ENCODE results near the gene C1orf21. TPM values are rescaled to one million over a fixed set of nuclear protein-coding genes. Genes with fewer than 3 reads are reported as not detected.

Gene C1orf21
- polyA plus RNA-seq, 3 donors from 2014 or later: 119 to 149 (median 130) TPM

DNA sequence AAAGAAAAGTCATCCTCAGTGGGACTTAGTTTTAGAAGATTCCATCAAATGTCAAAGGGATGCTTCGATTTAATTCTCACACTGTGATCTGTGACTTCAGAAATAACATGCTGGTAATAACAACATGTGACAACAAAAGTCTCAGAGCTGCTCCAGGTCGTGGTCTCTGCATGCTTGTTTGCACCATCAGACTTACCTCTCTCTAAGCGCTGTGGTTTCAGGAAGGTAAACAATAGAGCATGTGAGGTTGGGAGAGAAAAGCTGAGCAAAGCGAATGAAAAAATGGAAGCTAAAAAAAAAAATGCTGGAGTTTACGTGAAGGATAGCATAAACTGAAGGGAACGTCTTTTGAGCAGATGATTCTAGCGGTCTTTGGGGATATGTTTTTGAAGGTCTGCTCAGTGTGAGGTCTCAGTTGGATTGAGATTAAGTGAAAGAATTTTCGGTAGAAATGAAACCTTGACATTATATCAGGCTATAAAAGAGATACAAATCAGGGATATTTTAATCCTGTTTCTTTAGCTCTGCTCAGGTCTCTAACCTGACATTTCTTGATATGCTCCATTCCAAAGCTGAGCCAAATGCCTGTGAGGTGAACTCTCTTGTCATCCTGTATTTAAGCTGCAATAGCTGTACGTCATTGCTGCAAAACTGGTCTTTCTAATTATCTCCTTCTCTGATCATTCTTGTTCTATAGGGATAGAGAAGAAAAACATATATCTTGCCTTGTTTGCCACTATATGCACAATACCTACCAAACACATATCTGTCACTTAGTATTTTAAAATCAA, 86.5 kb downstream of the C1orf21 start:
- DNase-seq: no peak
- Mint-ChIP-seq H3K4me1 (peaks cover 47 to 83% of the 10 kb centered on the region in 2 donors), H3K4me3 (no peak overlapping the region), H3K9me3 (peaks cover 0 to 10% (median 0%) of the 10 kb centered on the region in 6 donors), H3K27me3 (ENCODE audit: low read depth in 3 of 3) (no peaks in the 10 kb centered on the region), H3K27ac (no peak overlapping the region), H3K36me3 (peaks cover 5 to 23% (median 12%) of the 10 kb centered on the region in 3 donors)

DNA sequence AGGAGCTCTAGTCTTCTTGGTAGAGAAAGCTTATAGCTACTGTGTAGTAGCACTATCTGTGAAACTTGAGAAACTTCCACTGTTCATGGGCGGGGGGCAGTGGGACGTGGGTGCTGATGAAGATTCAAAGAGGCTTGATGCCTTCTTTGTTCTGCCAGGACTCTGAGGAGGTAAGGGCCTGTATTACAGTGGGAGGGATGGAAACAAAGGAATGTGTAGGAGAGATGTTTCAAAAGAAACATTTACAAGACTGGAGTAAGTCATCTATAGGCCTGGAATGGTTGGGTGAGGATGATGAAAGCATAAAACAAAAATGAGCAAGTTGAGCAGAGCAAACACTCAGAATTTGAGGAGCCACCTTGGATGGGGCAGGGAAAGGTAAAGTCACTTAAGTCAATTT, 89.4 kb downstream of the C1orf21 start:
- Mint-ChIP-seq H3K27me3 (ENCODE audit: low read depth in 3 of 3) (no peaks in the 10 kb centered on the region), H3K4me1 (peaks cover 40 to 75% of the 10 kb centered on the region in 2 donors), H3K27ac (peak overlapping the region in 3 of 6 donors; percentile 36 to 77 (median 42)), H3K4me3 (no peak overlapping the region), H3K36me3 (peaks cover 5 to 43% (median 30%) of the 10 kb centered on the region in 3 donors), H3K9me3 (peaks cover 0 to 10% (median 0%) of the 10 kb centered on the region in 6 donors)
- DNase-seq: no peak

DNA sequence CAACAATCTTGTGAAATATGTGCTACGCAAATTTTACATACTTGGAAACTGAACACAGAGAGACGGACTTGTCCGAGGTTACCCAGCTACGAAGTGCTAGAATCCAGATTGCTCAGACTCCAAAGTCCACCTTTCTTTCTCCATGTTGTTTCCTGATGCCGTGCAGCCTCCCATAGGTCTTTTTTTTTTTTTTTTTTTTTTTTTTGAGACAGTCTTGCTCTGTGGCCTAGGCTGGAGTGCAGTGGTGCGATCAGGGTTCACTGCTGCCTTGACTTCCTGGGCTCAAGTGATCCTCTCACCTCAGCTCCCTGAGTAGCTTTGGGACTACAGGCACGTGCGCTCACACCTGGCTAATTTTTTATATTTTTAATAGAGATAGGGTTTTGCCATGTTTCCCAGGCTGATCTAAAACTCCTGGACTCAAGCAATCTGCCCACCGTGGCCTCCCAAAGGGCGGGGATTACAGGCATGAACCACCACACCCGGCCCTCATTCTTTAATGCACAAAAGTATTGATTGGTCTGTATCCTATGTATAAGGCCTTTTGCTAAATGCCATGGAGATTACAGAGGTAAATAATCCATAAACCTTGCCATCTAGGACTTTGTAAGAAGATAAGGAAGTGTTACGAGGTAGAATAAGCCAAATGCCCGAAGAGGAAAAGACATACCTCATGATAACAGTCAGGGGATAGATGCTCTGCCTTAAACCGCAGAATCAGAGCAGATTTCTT, 92.8 kb downstream of the C1orf21 start:
- Mint-ChIP-seq H3K4me1 (peaks cover 44 to 76% of the 10 kb centered on the region in 2 donors), H3K27me3 (ENCODE audit: low read depth in 3 of 3) (no peaks in the 10 kb centered on the region)

DNA sequence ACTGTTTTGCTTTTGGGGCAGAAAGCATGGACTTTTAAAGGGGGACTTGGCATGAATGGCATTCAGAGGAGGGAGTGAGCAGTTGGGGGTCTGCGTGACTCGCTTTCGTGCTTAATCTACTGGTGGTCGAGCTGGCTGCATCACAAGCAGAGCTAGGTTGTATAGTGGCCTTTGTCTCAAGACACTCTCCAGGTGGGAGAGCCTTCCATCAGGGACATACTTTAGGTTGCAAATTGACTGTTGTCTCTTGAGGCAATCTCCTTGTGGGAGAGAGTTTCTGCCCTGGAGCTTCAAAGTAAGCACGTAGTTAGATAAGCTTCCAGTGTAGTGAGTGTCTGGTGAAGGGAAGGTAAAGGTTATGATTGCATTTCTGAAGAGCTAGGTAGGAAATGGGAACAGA, 93.9 kb downstream of the C1orf21 start:
- DNase-seq: no peak
- H3K4me1 Mint-ChIP-seq: peaks cover 43 to 76% of the 10 kb centered on the region in 2 donors
- H3K36me3 Mint-ChIP-seq: peaks cover 5 to 41% (median 33%) of the 10 kb centered on the region in 3 donors
- H3K27me3 Mint-ChIP-seq (ENCODE audit: low read depth in 3 of 3): no peaks in the 10 kb centered on the region
- H3K27ac Mint-ChIP-seq: peak overlapping the region in 3 of 6 donors; percentile 3 to 38 (median 27)
- H3K4me3 Mint-ChIP-seq: no peak overlapping the region
- H3K9me3 Mint-ChIP-seq: no peaks in the 10 kb centered on the region

More for the DNA sequence above, 92.8 kb downstream of the C1orf21 start:
- no peak overlapping the region for H3K27ac Mint-ChIP-seq
- peaks cover 5 to 50% (median 40%) of the 10 kb centered on the region in 3 donors for H3K36me3 Mint-ChIP-seq
- H3K9me3 Mint-ChIP-seq: no peaks in the 10 kb centered on the region
- no peak overlapping the region for H3K4me3 Mint-ChIP-seq
- no peak for DNase-seq

DNA sequence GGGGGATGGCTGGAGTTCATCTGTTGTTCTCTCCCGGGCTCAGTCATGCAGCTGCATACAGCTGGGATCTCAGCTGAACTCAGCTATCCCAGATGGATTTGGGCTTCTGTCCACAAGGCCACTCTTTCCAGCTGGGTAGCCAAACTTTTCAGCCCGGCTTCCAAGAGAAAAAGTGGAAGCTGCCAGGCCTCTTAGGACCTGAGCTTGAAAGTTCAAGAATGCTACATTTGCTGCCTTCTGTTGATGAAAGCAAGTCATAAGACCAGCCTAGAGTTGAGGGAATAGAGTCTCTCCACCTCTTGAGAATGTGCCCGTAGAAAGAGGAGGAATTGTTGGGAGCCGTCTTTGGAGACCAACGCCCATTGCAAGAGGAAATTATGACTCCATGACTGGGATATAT, 95.3 kb downstream of the C1orf21 start:
- no peak overlapping the region for H3K4me3 Mint-ChIP-seq
- no peaks in the 10 kb centered on the region for H3K9me3 Mint-ChIP-seq
- peaks cover 0 to 2% (median 0%) of the 10 kb centered on the region in 3 donors for H3K27me3 Mint-ChIP-seq (ENCODE audit: low read depth in 3 of 3)
- peak overlapping the region in 2 of 6 donors; percentile 14 to 46 for H3K27ac Mint-ChIP-seq
- H3K4me1 Mint-ChIP-seq: peaks cover 46 to 74% of the 10 kb centered on the region in 2 donors
- DNase-seq: no peak
- H3K36me3 Mint-ChIP-seq: peaks cover 5 to 38% (median 33%) of the 10 kb centered on the region in 3 donors

DNA sequence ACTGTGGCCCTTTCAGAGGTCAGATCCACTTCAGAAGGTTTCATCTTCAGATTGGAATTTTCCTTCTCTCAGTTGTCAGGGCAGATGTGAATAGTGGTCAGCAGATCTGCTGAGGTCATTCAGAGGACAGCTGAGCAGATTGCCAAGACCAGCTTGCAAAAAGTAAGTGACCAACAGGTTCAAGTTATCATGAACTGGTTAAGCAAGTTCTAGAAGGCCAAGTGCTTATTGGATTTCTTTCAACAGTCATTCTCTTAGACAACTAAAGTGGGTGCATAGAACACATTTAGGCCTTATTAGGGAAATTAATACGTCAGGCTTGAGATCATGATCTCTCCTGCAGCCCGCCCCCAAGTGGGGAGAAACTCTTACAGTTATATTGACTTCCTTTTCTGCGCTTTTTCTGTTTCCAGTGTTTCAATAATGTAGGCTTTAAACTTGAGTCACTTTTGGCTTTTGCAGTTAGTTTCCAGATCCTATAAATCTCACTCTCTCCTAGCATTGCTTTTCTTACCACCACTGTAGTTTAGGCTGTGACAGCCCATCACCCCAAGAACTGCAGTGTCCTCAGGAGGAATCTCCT, 96.4 kb downstream of the C1orf21 start:
- H3K27me3 Mint-ChIP-seq (ENCODE audit: low read depth in 3 of 3): peaks cover 0 to 2% (median 0%) of the 10 kb centered on the region in 3 donors
- H3K27ac Mint-ChIP-seq: peak overlapping the region in 3 of 6 donors; percentile 31 to 69 (median 38)

DNA sequence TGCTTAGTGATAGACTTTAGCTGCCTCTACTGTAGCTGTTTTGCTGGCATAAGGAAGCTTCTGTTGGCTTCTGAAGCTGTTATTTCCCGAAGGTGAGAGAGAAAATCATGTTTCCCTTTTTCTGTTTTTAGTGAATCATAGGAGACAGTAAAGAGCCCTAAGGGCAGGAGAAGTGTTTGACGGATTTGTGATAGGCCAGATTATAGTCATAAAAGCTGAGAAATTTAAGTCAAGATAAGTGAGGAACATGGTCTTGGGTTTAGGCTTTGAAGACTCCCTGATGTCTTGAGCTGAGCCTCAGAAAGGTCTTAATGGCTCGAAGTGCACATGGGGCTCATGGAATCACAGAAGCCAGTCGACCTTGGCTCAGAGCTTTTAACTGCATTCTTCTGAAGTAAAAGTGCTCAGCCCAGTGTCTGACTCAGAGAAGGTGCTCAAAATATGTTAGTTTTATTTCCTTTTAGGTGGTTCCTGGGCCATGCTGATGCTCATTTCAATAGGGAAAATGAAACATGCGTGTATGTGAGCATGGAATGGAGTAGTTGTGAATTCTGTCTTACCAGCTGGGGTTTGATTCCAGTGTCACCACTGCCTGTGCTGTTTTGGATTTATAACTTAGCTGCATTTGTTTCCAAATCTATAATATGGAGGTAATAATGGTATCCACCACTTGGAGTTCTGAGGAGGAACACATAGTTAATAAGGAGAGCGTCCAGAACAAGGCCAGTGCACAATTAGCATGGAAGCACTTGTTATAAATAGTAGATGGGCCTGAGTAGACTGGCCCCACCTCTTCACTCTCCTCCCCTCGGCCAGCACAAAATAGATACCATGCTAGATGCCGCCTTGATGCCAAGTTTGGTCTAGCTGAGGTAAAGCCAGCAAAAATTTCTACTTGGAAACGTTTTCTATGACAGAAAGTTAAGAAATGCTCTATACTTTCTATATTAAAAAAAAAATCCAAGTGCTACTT, 99.2 kb downstream of the C1orf21 start:
- Mint-ChIP-seq H3K27ac (peak overlapping the region; percentile 13 to 68 (median 46)), H3K4me3 (no peak overlapping the region), H3K4me1 (peaks cover 57 to 72% of the 10 kb centered on the region in 2 donors), H3K9me3 (no peaks in the 10 kb centered on the region), H3K36me3 (peaks cover 0 to 15% (median 11%) of the 10 kb centered on the region in 3 donors), H3K27me3 (ENCODE audit: low read depth in 3 of 3) (peaks cover 0 to 3% (median 0%) of the 10 kb centered on the region in 3 donors)
- DNase-seq: no peak

More for the DNA sequence above, 96.4 kb downstream of the C1orf21 start:
- DNase-seq: no peak
- Mint-ChIP-seq H3K36me3 (peaks cover 0 to 33% (median 28%) of the 10 kb centered on the region in 3 donors), H3K9me3 (no peaks in the 10 kb centered on the region), H3K4me3 (no peak overlapping the region), H3K4me1 (peaks cover 50 to 83% of the 10 kb centered on the region in 2 donors)

DNA sequence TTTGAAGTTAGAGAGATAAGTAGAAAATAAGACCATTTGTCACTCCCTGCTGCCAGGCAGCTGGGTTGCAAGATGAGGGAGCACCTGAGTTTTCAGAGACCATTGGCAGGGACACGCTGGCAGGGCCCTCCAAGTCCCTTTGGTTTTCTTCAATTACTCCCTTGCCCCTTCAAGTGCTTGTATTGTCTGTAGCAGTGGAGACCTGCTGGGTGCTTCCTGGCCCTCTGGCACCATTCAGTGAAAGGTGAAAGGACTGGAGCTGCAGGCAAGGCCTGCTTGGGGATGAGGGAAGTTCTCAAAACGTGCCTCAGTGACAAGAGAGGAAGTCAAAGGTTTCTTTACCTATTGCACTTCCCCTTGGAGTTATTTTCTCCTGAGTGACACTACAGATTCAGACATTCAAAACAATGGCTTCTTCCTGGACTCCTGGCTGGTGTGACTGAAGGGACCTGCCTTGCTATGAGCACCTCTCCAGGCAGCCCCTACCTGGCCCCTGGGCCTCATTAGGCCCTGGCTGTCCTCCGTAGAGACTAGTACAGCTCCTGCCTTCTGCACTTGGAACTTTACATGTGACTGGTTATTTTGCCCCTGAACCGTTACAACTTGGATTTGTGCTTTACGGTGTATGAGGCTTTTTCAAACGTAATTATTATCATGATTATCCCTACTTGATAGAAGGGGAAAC, 100.1 kb downstream of the C1orf21 start:
- Mint-ChIP-seq H3K4me1 (peaks cover 58 to 64% of the 10 kb centered on the region in 2 donors), H3K4me3 (no peak overlapping the region), H3K27me3 (ENCODE audit: low read depth in 3 of 3) (peaks cover 0 to 3% (median 0%) of the 10 kb centered on the region in 3 donors), H3K27ac (peak overlapping the region in 2 of 6 donors; percentile 26 to 34), H3K9me3 (no peaks in the 10 kb centered on the region), H3K36me3 (peaks cover 0 to 8% (median 4%) of the 10 kb centered on the region in 3 donors)
- no peak for DNase-seq

DNA sequence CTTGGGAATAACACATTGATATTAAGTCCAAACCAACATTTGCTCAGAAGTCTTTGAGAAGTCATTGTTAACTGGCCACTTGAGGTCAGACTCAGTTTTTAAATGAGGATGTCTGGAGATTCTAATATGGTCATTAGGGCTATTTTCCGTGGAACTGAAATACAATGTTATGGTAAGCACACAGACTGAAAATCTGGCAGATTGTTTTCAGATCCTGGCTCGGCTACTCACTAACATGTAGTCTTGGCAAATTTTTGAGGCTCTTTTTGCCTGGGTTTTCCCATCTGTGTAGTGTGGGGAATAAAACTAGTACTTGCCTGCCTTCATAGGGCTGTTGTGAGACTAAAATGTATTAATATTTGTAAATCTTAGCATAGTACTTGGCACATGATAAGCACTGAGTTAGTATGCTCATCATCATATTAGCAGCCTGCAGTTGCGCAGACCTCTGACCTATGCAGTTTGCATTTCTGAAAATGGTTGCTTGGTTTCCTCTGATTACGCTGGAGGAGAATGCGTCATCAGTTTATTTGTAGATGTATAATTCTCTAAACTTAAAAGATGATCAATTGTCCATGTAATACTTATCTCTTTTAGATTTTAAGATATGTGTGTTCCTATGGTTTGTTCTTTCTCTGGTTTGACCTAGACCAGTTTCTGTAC, 100.8 kb downstream of the C1orf21 start:
- Mint-ChIP-seq H3K4me1 (peaks cover 56 to 66% of the 10 kb centered on the region in 2 donors), H3K36me3 (peaks cover 0 to 8% (median 3%) of the 10 kb centered on the region in 3 donors)

DNA sequence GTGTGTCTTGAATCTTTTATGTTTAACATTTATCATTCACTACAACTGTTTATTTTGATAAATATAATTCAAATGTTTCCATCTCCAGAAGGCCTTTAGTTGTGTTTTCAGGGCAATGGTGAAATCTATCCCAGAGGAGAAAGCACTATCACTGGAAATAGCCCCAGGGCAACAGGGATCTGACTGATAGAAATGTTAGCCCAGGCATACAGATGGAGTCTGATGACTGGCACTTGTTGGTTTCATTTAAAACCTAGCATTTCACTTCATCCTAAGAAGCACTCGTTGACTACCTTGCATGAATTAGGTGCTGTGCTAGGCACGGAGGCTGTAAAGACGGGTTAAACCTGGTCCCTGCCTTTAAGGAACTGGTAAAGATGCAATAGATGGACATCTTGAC, 103.1 kb downstream of the C1orf21 start:
- Mint-ChIP-seq H3K9me3 (no peaks in the 10 kb centered on the region), H3K4me3 (no peak overlapping the region), H3K27ac (peak overlapping the region; percentile 93 to 99 (median 96)), H3K4me1 (peaks cover 34 to 71% of the 10 kb centered on the region in 2 donors), H3K27me3 (ENCODE audit: low read depth in 3 of 3) (peaks cover 0 to 3% (median 0%) of the 10 kb centered on the region in 3 donors), H3K36me3 (no peaks in the 10 kb centered on the region)
- DNase-seq: no peak

More for the DNA sequence above, 100.8 kb downstream of the C1orf21 start:
- Mint-ChIP-seq H3K27me3 (ENCODE audit: low read depth in 3 of 3) (peaks cover 0 to 3% (median 0%) of the 10 kb centered on the region in 3 donors), H3K9me3 (no peaks in the 10 kb centered on the region), H3K27ac (peak overlapping the region in 5 of 6 donors; percentile 9 to 78 (median 42)), H3K4me3 (no peak overlapping the region)
- DNase-seq: no peak

DNA sequence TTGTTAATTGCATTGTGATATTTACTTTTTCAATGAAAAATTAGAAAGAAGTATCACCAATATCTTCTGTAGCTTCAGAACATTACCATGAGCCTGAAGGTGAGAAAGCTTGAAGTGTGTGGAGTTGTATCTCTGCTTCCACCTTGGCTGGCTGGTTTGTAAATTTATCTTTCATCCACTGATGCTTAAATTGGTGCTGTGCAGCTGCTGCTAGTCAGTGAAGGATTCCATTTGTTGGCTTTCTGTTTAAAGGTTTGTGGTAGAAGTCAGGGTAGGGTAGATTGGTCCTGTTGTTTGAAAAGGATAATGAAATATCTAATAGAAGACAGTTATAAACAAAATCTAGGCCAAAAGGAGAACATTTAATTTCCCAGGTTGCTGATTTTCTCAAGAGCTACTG, 105.7 kb downstream of the C1orf21 start:
- H3K27me3 Mint-ChIP-seq (ENCODE audit: low read depth in 3 of 3): peaks cover 0 to 5% (median 0%) of the 10 kb centered on the region in 3 donors
- peak overlapping the region; percentile 77 to 86 (median 79) for H3K4me3 Mint-ChIP-seq
- no peak for DNase-seq
- no peaks in the 10 kb centered on the region for H3K9me3 Mint-ChIP-seq
- peaks cover 0 to 3% (median 0%) of the 10 kb centered on the region in 3 donors for H3K36me3 Mint-ChIP-seq
- peaks cover 10 to 56% of the 10 kb centered on the region in 2 donors for H3K4me1 Mint-ChIP-seq
- peak overlapping the region; percentile 93 to 99 (median 96) for H3K27ac Mint-ChIP-seq

DNA sequence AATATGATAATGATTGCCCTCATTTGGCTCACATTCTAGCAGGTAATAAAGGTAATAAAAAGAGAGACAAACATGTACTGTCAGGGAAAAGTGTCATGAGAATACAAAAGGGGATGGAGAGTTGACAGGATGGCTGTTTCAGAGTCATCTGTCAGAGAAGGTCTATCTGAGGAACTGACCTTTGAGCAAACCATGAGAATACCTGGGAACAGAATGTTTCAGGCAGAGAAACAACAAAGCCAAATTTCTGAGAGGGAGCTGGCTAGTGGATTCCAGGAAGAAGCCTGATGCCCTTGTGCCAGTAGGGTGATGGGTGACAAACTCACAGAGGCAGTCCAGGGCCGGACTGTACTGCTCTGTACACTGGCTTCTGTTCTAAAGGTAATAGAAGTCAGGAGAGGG, 107.2 kb downstream of the C1orf21 start:
- H3K9me3 Mint-ChIP-seq: no peaks in the 10 kb centered on the region
- H3K27ac Mint-ChIP-seq: peak overlapping the region; percentile 62 to 97 (median 82)
- H3K36me3 Mint-ChIP-seq: peaks cover 0 to 3% (median 0%) of the 10 kb centered on the region in 3 donors
- peaks cover 0 to 5% (median 0%) of the 10 kb centered on the region in 3 donors for H3K27me3 Mint-ChIP-seq (ENCODE audit: low read depth in 3 of 3)
- no peak for DNase-seq
- H3K4me3 Mint-ChIP-seq: peak overlapping the region in 4 of 5 donors; percentile 3 to 27 (median 20)
- peaks cover 0 to 53% of the 10 kb centered on the region in 2 donors for H3K4me1 Mint-ChIP-seq

All from immature natural killer cell (primary cell).